ENCODE results near the gene SORCS2. TPM values are rescaled to one million over a fixed set of nuclear protein-coding genes. Genes with fewer than 3 reads are reported as not detected.

The SORCS2 gene
- total and polyA plus RNA-seq, 2 of the 4 experiments (the other 2 are of a cell fraction): 0.36 to 0.62 TPM

DNA sequence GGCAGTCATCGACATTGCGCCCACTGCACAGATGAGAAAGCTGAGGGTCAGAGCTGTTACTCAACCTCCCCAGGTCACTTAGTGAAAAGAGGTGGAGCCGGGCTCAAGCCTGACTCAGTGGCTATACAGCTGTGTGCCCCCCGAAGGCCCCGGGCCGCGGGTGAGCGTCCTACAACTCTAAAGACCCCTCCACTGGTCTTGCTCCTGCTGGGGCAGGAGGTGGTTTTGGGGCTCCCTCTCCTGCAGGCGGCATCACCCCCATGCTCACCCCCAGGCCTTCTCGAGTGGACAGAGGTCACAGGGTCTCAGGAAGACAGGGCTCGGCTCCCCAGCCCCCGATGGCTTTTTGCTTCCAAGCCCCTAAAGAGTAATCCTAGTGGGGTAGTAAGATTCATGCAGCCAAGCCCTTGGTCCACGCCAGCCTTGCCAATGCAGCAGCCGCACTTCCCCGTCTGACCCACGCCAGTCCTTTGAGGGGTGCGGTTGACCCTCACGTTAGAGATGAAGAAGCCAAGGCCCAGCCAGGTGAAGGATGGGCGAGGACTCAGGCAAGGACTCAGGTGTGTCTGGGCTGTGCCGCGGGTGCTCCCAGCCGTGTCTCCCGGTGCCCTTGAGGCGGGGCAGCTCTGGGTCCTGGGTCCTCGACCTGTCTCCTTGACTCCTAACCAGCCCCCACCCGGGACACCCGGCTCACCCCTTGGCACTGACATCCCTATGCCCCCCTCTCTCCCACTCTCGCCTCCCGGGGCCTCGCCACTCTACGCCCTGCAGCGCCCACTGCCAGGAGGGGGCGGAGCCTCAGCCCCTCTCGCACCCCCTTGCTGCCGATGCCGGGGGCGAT is 547.0 kb downstream of the SORCS2 start (continued):
- no peak for TF ChIP-seq BHLHE40 (IDR thresholded peaks at IDR 0.05; ENCODE audit: low read depth, low read length)

DNA sequence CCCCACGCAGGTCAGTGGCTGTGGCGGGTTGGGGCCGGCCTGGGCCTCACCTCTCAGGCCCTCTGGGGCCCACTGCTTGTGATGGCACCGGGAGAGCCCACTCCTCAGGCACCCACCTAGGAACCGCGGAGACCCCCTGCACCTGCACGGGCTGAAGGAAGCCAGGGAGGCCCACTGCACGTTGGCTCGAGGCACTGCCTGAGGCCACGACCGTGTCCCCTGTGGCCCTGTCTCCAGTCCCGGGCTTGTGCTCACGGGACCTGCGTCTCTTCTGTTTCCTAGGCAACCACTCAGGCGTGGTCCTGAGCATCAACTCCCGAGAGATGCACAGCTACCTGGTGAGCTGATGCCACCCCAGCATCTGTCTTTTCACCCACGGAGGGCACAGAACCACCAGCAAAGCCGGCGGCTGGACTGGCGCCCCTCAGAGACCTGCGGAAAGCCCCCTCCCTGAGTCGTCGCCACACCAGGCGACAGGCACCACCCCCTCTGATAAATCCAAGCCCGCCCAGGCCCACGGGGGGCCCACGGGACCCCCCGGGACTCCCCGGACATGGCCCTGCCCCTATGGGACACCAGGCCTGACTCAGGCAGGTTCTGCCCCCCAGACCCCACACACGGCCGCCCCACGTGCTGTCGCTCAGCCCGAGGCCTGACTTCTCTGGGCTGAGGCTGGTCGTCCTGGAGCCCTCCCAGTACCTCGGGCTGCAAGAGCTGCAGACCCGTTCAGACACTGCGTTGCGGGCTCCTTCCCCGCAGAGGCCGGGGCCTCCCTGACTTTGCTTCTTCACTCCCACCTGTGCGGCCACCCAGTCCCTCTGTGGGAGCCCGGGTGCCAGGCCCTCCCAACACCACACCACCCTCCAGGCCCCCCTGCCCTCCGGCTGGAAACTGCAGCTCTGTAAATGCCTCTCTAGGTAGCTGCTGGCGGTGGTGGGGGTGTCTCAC is 547.9 kb downstream of the SORCS2 start:
- Histone ChIP-seq H3K18ac (ENCODE audit: low read depth, low read length) (no peak overlapping the region), H2BK20ac (ENCODE audit: low read depth, low read length) (no peak overlapping the region), H3K27me3 (ENCODE audit: control insufficient read depth, insufficient read depth, low read length) (no peaks in the 10 kb centered on the region; the same call in 1 of the 2 replicates), H3K9me3 (ENCODE audit: control insufficient read depth, insufficient read depth, low read length) (no peaks in the 10 kb centered on the region), H2BK5ac (ENCODE audit: low read depth, low read length, poor library complexity, severe bottlenecking) (no peak overlapping the region), H3K9ac (ENCODE audit: low read depth, low read length) (no peak overlapping the region), H3K4ac (ENCODE audit: low read depth, low read length) (no peak overlapping the region), H3K56ac (ENCODE audit: extremely low read depth, insufficient read depth, low read length) (no peak overlapping the region), H4K20me1 (ENCODE audit: insufficient read depth, low read length) (no peaks in the 10 kb centered on the region), H3K14ac (replicated peaks; ENCODE audit: low read depth, low read length) (no peak overlapping the region), H2BK120ac (ENCODE audit: low read depth, low read length) (no peak overlapping the region), H4K5ac (ENCODE audit: low read depth, low read length) (no peak overlapping the region), H3K9me1 (ENCODE audit: insufficient read depth, low read length) (no peaks in the 10 kb centered on the region), H4K91ac (ENCODE audit: insufficient read depth, low read depth, low read length) (no peak overlapping the region), H2BK15ac (ENCODE audit: low read depth, low read length) (no peak overlapping the region), H3K4me2 (ENCODE audit: low read depth, low read length) (no peak overlapping the region), H2AFZ (replicated peaks; ENCODE audit: low read length, poor library complexity) (no peak overlapping the region), H3K23ac (ENCODE audit: low read depth, low read length) (no peak overlapping the region), H3K36me3 (ENCODE audit: control insufficient read depth, insufficient read depth, low read length) (no peaks in the 10 kb centered on the region), H3K27ac (ENCODE audit: insufficient read depth, low read length) (no peak overlapping the region), H3K4me1 (ENCODE audit: control insufficient read depth, insufficient read depth, low read length) (no peaks in the 10 kb centered on the region), H2AK5ac (ENCODE audit: low read depth, low read length) (no peak overlapping the region), H3K4me3 (ENCODE audit: insufficient read depth, low read depth, low read length) (no peak overlapping the region), H4K8ac (ENCODE audit: low read depth in 2 of 2, low read length in 2 of 2) (no peak overlapping the region), H3K79me1 (ENCODE audit: low read depth in 1 of 2, low read length in 2 of 2) (no peaks in the 10 kb centered on the region), H2AK9ac (replicated peaks; ENCODE audit: low read depth, low read length, poor library complexity) (no peak overlapping the region)
- no peak for ATAC-seq (ENCODE audit: low read depth)
- WGBS, 2 experiments (ENCODE audit: extremely low coverage in 2 of 2, insufficient read length in 1 of 2): 87% methylated on average over 9 of the region's 45 CpGs; no CpG with 5 or more reads in 1 of the 2 experiments
- ChIA-PET CTCF (no interaction called here), POLR2A (ENCODE audit: unreplicated experiment) (no interaction called here)
- no peak for DNase-seq
- no TSS peak for BruUV-seq (replicated peaks)
- in situ Hi-C loops (cut with MboI; ENCODE audit: low sequenced_read_pairs) (no loop called here), intact Hi-C loops (cut with micrococcal nuclease) (no loop called here), dilution Hi-C loops (cut with HindIII; ENCODE audit: low sequenced_read_pairs, unreplicated experiment) (no loop called here)
- no peak for TF ChIP-seq NFE2L2 (IDR thresholded peaks at IDR 0.05; ENCODE audit: low read depth, low read length)
- no peak for TF ChIP-seq BHLHE40 (IDR thresholded peaks at IDR 0.05; ENCODE audit: low read depth, low read length)
- no peak for TF ChIP-seq SMC3 (IDR thresholded peaks at IDR 0.05; ENCODE audit: low read depth, low read length)
- TF ChIP-seq, protein P1, sequence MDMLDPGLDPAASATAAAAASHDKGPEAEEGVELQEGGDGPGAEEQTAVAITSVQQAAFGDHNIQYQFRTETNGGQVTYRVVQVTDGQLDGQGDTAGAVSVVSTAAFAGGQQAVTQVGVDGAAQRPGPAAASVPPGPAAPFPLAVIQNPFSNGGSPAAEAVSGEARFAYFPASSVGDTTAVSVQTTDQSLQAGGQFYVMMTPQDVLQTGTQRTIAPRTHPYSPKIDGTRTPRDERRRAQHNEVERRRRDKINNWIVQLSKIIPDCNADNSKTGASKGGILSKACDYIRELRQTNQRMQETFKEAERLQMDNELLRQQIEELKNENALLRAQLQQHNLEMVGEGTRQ (IDR thresholded peaks at IDR 0.05; ENCODE audit: low read depth, low read length): no peak
- TF ChIP-seq, protein P2, sequence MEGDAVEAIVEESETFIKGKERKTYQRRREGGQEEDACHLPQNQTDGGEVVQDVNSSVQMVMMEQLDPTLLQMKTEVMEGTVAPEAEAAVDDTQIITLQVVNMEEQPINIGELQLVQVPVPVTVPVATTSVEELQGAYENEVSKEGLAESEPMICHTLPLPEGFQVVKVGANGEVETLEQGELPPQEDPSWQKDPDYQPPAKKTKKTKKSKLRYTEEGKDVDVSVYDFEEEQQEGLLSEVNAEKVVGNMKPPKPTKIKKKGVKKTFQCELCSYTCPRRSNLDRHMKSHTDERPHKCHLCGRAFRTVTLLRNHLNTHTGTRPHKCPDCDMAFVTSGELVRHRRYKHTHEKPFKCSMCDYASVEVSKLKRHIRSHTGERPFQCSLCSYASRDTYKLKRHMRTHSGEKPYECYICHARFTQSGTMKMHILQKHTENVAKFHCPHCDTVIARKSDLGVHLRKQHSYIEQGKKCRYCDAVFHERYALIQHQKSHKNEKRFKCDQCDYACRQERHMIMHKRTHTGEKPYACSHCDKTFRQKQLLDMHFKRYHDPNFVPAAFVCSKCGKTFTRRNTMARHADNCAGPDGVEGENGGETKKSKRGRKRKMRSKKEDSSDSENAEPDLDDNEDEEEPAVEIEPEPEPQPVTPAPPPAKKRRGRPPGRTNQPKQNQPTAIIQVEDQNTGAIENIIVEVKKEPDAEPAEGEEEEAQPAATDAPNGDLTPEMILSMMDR (conservative IDR thresholded peaks at IDR 0.05; ENCODE audit: low read depth, low read length): no peak
- TF ChIP-seq RCOR1 (IDR thresholded peaks at IDR 0.05; ENCODE audit: insufficient replicate concordance, low read length): no peak
- TF ChIP-seq, protein P3, sequence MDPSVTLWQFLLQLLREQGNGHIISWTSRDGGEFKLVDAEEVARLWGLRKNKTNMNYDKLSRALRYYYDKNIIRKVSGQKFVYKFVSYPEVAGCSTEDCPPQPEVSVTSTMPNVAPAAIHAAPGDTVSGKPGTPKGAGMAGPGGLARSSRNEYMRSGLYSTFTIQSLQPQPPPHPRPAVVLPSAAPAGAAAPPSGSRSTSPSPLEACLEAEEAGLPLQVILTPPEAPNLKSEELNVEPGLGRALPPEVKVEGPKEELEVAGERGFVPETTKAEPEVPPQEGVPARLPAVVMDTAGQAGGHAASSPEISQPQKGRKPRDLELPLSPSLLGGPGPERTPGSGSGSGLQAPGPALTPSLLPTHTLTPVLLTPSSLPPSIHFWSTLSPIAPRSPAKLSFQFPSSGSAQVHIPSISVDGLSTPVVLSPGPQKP (IDR thresholded peaks at IDR 0.05; ENCODE audit: borderline replicate concordance, low read depth, low read length): no peak
- no peak for TF ChIP-seq POLR2A (IDR thresholded peaks at IDR 0.05; ENCODE audit: low read depth, low read length)
- no peak for TF ChIP-seq FOS (IDR thresholded peaks at IDR 0.05; ENCODE audit: low read depth, low read length)
- TF ChIP-seq MAFK (IDR thresholded peaks at IDR 0.05; ENCODE audit: low read depth, low read length): no peak
